ENCODE measurements around the gene SF3A2. TPM values are rescaled to one million over a fixed set of nuclear protein-coding genes. Genes with fewer than 3 reads are reported as not detected.

Gene SF3A2
- total RNA-seq, 1 experiment from 2014 or later, result 184 TPM

DNA sequence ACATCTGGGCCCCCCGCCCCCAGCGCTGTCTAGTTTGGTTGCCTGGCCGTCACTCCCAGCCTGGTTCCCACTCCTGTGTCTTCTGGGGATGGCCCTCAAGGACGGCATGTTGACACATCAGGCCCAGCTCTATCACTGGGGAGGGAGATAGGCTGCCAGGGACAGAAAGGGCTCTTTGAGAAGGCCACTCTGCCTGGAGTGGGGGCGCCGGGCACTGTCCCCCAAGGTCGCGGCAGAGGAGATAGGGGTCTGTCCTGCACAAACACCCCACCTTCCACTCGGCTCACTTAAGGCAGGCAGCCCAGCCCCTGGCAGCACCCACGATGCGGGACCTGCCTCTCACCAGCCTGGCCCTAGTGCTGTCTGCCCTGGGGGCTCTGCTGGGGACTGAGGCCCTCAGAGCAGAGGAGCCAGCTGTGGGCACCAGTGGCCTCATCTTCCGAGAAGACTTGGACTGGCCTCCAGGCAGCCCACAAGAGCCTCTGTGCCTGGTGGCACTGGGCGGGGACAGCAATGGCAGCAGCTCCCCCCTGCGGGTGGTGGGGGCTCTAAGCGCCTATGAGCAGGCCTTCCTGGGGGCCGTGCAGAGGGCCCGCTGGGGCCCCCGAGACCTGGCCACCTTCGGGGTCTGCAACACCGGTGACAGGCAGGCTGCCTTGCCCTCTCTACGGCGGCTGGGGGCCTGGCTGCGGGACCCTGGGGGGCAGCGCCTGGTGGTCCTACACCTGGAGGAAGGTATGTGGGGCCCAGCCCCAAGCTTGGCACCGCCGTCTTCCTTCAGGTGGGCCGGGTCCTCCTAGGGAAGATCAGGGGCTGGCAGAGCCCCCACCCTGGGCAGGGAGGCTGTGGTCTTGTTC lies 12.6 kb downstream of the SF3A2 start, which contains the start of gene AMH:
AMH (plus strand) TSS at position 314 of the 857 bp plus-strand sequence; CDS start at position 324, 10 bp downstream.
- H3K27ac Mint-ChIP-seq, result no peak within 1 kb of the TSS
- H3K4me3 Mint-ChIP-seq, result no peak within 1 kb of the TSS
- TF ChIP-seq, protein P1, sequence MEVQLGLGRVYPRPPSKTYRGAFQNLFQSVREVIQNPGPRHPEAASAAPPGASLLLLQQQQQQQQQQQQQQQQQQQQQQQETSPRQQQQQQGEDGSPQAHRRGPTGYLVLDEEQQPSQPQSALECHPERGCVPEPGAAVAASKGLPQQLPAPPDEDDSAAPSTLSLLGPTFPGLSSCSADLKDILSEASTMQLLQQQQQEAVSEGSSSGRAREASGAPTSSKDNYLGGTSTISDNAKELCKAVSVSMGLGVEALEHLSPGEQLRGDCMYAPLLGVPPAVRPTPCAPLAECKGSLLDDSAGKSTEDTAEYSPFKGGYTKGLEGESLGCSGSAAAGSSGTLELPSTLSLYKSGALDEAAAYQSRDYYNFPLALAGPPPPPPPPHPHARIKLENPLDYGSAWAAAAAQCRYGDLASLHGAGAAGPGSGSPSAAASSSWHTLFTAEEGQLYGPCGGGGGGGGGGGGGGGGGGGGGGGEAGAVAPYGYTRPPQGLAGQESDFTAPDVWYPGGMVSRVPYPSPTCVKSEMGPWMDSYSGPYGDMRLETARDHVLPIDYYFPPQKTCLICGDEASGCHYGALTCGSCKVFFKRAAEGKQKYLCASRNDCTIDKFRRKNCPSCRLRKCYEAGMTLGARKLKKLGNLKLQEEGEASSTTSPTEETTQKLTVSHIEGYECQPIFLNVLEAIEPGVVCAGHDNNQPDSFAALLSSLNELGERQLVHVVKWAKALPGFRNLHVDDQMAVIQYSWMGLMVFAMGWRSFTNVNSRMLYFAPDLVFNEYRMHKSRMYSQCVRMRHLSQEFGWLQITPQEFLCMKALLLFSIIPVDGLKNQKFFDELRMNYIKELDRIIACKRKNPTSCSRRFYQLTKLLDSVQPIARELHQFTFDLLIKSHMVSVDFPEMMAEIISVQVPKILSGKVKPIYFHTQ (CRISPR knock-in tag; IDR thresholded peaks at IDR 0.05), result no peak
- TF ChIP-seq, protein P2, sequence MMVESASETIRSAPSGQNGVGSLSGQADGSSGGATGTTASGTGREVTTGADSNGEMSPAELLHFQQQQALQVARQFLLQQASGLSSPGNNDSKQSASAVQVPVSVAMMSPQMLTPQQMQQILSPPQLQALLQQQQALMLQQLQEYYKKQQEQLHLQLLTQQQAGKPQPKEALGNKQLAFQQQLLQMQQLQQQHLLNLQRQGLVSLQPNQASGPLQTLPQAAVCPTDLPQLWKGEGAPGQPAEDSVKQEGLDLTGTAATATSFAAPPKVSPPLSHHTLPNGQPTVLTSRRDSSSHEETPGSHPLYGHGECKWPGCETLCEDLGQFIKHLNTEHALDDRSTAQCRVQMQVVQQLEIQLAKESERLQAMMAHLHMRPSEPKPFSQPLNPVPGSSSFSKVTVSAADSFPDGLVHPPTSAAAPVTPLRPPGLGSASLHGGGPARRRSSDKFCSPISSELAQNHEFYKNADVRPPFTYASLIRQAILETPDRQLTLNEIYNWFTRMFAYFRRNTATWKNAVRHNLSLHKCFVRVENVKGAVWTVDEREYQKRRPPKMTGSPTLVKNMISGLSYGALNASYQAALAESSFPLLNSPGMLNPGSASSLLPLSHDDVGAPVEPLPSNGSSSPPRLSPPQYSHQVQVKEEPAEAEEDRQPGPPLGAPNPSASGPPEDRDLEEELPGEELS (CRISPR knock-in tag; IDR thresholded peaks at IDR 0.05), result no peak
- TF ChIP-seq CREB1 (CRISPR knock-in tag; IDR thresholded peaks at IDR 0.05), result no peak
- no peak for TF ChIP-seq ESRRA (CRISPR knock-in tag; IDR thresholded peaks at IDR 0.05; ENCODE audit: borderline replicate concordance)
- TF ChIP-seq, protein P3, sequence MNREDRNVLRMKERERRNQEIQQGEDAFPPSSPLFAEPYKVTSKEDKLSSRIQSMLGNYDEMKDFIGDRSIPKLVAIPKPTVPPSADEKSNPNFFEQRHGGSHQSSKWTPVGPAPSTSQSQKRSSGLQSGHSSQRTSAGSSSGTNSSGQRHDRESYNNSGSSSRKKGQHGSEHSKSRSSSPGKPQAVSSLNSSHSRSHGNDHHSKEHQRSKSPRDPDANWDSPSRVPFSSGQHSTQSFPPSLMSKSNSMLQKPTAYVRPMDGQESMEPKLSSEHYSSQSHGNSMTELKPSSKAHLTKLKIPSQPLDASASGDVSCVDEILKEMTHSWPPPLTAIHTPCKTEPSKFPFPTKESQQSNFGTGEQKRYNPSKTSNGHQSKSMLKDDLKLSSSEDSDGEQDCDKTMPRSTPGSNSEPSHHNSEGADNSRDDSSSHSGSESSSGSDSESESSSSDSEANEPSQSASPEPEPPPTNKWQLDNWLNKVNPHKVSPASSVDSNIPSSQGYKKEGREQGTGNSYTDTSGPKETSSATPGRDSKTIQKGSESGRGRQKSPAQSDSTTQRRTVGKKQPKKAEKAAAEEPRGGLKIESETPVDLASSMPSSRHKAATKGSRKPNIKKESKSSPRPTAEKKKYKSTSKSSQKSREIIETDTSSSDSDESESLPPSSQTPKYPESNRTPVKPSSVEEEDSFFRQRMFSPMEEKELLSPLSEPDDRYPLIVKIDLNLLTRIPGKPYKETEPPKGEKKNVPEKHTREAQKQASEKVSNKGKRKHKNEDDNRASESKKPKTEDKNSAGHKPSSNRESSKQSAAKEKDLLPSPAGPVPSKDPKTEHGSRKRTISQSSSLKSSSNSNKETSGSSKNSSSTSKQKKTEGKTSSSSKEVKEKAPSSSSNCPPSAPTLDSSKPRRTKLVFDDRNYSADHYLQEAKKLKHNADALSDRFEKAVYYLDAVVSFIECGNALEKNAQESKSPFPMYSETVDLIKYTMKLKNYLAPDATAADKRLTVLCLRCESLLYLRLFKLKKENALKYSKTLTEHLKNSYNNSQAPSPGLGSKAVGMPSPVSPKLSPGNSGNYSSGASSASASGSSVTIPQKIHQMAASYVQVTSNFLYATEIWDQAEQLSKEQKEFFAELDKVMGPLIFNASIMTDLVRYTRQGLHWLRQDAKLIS (CRISPR knock-in tag; IDR thresholded peaks at IDR 0.05; ENCODE audit: borderline replicate concordance), result no peak
- TF ChIP-seq, protein P4, sequence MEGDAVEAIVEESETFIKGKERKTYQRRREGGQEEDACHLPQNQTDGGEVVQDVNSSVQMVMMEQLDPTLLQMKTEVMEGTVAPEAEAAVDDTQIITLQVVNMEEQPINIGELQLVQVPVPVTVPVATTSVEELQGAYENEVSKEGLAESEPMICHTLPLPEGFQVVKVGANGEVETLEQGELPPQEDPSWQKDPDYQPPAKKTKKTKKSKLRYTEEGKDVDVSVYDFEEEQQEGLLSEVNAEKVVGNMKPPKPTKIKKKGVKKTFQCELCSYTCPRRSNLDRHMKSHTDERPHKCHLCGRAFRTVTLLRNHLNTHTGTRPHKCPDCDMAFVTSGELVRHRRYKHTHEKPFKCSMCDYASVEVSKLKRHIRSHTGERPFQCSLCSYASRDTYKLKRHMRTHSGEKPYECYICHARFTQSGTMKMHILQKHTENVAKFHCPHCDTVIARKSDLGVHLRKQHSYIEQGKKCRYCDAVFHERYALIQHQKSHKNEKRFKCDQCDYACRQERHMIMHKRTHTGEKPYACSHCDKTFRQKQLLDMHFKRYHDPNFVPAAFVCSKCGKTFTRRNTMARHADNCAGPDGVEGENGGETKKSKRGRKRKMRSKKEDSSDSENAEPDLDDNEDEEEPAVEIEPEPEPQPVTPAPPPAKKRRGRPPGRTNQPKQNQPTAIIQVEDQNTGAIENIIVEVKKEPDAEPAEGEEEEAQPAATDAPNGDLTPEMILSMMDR (IDR thresholded peaks at IDR 0.05), result no peak
- H3K4me1 Mint-ChIP-seq, result peaks cover 3% of the 10 kb centered on the region; the same call in 1 of the 2 replicates
- POLR2A ChIA-PET, result no interaction called here
- CTCF ChIA-PET, result interaction anchor here (0.8 to 6.2 kb wide), 5 partner anchors 10 to 96 kb away, joined by 3 to 65 read pairs (median 5); partner anchors contain the start of gene PLEKHJ1
- ATAC-seq (no peak), DNase-seq (ENCODE audit: low spot score) (no peak)
- no peaks in the 10 kb centered on the region for H3K9me3 Mint-ChIP-seq
- peaks cover 33% of the 10 kb centered on the region for H3K27me3 Mint-ChIP-seq (ENCODE audit: low read depth)
- H3K36me3 Mint-ChIP-seq, result peaks cover 13% of the 10 kb centered on the region

DNA sequence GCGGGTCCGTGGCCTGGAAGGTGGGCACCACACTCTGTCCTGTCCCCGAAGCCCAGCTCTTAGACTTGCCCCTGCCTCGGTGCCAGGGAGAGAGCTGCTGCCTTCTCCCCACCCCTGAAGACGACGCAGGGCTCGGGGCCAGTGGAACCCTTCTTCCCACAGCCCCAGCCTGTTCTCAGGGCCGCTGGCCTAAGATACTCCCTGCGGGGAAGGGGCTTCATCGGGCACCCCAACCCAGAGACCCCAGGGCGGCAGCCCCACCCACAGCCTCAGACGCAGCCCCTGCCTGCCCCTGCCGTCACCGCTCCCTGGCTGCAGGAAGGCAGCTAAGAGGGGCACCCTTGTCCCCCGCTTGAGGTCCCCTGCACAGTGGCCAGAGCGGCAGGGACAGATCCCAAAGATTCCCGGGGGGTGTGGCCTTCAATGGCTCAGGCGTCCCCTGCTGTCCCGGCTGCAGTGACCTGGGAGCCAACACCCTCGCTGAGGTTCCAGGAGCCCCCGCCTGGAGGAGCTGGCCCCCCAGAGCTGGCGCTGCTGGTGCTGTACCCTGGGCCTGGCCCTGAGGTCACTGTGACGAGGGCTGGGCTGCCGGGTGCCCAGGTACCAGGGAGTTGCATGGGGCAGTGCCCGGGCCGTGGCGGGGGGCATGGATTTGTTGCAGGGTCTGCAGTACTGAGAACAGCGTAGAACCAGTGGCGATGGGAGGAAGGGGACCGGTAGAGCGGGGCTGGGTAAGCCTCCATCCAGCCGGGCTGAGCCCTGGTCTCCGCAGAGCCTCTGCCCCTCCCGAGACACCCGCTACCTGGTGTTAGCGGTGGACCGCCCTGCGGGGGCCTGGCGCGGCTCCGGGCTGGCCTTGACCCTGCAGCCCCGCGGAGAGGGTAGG lies 13.5 kb downstream of the SF3A2 start:
- Mint-ChIP-seq H3K36me3 (peaks cover 6% of the 10 kb centered on the region), H3K4me3 (no peak overlapping the region), H3K9me3 (no peaks in the 10 kb centered on the region), H3K4me1 (peaks cover 3% of the 10 kb centered on the region; the same call in 1 of the 2 replicates), H3K27me3 (ENCODE audit: low read depth) (peaks cover 35% of the 10 kb centered on the region), H3K27ac (no peak overlapping the region)
- POLR2A ChIA-PET, result no interaction called here
- DNase-seq (ENCODE audit: low spot score) (no peak), ATAC-seq (peak; percentile 3; the same call in 1 of the 2 replicates)
- CTCF ChIA-PET, result interaction anchor here (0.5 to 6.2 kb wide), 8 partner anchors 11 to 153 kb away, joined by 3 to 65 read pairs (median 4); partner anchors contain the start of gene PLEKHJ1
- TF ChIP-seq, protein P5, sequence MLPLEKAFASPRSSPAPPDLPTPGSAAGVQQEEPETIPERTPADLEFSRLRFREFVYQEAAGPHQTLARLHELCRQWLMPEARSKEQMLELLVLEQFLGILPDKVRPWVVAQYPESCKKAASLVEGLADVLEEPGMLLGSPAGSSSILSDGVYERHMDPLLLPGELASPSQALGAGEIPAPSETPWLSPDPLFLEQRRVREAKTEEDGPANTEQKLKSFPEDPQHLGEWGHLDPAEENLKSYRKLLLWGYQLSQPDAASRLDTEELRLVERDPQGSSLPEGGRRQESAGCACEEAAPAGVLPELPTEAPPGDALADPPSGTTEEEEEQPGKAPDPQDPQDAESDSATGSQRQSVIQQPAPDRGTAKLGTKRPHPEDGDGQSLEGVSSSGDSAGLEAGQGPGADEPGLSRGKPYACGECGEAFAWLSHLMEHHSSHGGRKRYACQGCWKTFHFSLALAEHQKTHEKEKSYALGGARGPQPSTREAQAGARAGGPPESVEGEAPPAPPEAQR (CRISPR knock-in tag; IDR thresholded peaks at IDR 0.05), result no peak
- TF ChIP-seq NR3C1 (CRISPR knock-in tag; conservative IDR thresholded peaks at IDR 0.05; ENCODE audit: low read depth) (no peak), ZNF232 (CRISPR knock-in tag; IDR thresholded peaks at IDR 0.05) (no peak), GTF2I (CRISPR knock-in tag; conservative IDR thresholded peaks at IDR 0.05) (no peak), CREB1 (CRISPR knock-in tag; IDR thresholded peaks at IDR 0.05) (no peak), FOXK1 (CRISPR knock-in tag; IDR thresholded peaks at IDR 0.05) (no peak), HMGA2 (CRISPR knock-in tag; IDR thresholded peaks at IDR 0.05) (no peak), SMAD3 (CRISPR knock-in tag; IDR thresholded peaks at IDR 0.05; ENCODE audit: borderline replicate concordance) (no peak), ZNF121 (CRISPR knock-in tag; IDR thresholded peaks at IDR 0.05) (no peak), TEAD4 (CRISPR knock-in tag; IDR thresholded peaks at IDR 0.05) (no peak), SP1 (CRISPR knock-in tag; conservative IDR thresholded peaks at IDR 0.05) (0 out of 2 replicates have a peak, but pooled peaks have one; percentile 4)
- TF ChIP-seq, protein P6, sequence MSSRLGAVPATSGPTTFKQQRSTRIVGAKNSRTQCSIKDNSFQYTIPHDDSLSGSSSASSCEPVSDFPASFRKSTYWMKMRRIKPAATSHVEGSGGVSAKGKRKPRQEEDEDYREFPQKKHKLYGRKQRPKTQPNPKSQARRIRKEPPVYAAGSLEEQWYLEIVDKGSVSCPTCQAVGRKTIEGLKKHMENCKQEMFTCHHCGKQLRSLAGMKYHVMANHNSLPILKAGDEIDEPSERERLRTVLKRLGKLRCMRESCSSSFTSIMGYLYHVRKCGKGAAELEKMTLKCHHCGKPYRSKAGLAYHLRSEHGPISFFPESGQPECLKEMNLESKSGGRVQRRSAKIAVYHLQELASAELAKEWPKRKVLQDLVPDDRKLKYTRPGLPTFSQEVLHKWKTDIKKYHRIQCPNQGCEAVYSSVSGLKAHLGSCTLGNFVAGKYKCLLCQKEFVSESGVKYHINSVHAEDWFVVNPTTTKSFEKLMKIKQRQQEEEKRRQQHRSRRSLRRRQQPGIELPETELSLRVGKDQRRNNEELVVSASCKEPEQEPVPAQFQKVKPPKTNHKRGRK (CRISPR knock-in tag; IDR thresholded peaks at IDR 0.05; ENCODE audit: borderline replicate concordance), result no peak
